ENCODE measurements around the gene GALNT17. TPM values are rescaled to one million over a fixed set of nuclear protein-coding genes. Genes with fewer than 3 reads are reported as not detected.

GALNT17 gene
- polyA plus RNA-seq, 1 donor (not counting 4 experiments of a cell fraction or from before 2014, with no cell fraction given) = not detected

GRCh38 chr7:71384094-71384493 is 252.2 kb downstream of the GALNT17 start:
- Histone ChIP-seq H4K20me1 (ENCODE audit: control insufficient read depth, extremely low read depth, insufficient read depth, low read length) (no peaks in the 10 kb centered on the region), H3K27me3 (ENCODE audit: control insufficient read depth, extremely low read depth, insufficient read depth, low read length) (no peaks in the 10 kb centered on the region), H3K9ac (ENCODE audit: control insufficient read depth, extremely low read depth, insufficient read depth, low read length) (no peak overlapping the region), H3K4me1 (ENCODE audit: control insufficient read depth, extremely low read depth, insufficient read depth, low read length) (no peaks in the 10 kb centered on the region), H2AFZ (ENCODE audit: control insufficient read depth, low read length) (no peak overlapping the region), H3K9me3 (ENCODE audit: control insufficient read depth, low read depth, low read length) (peaks cover 11% of the 10 kb centered on the region), H3K4me2 (ENCODE audit: control insufficient read depth, extremely low read depth, insufficient read depth, low read depth, low read length) (no peak overlapping the region), H3K9me1 (ENCODE audit: control insufficient read depth, extremely low read depth, insufficient read depth, low read length) (no peaks in the 10 kb centered on the region), H3K4me3 (ENCODE audit: control insufficient read depth in 2 of 3, extremely low read depth in 1 of 3, insufficient read depth in 2 of 3, low read depth in 1 of 3, low read length in 3 of 3) (no peak overlapping the region), H3K79me2 (ENCODE audit: control insufficient read depth, insufficient read depth, low read length) (no peaks in the 10 kb centered on the region), H3K27ac (ENCODE audit: control insufficient read depth, insufficient read depth, low read length) (no peak overlapping the region), H3K36me3 (ENCODE audit: control insufficient read depth in 2 of 2, extremely low read depth in 1 of 2, insufficient read depth in 2 of 2, low read length in 2 of 2) (no peaks in the 10 kb centered on the region)
- FAIRE-seq = no peak
- no peak for DNase-seq (ENCODE audit: low read depth, low spot score)
- dilution Hi-C loops (cut with MboI; ENCODE audit: extremely low pct_ligation_motif_present, low sequenced_read_pairs) = no loop called here
- no peak for TF ChIP-seq CTCF (optimal IDR thresholded peaks at IDR 0.05 in 1 of 3, IDR thresholded peaks at IDR 0.05 in 1 of 3, conservative IDR thresholded peaks at IDR 0.05 in 1 of 3; ENCODE audit: extremely low read depth in 1 of 3, insufficient read depth in 2 of 3, low read length in 3 of 3)
- TF ChIP-seq EZH2 (IDR thresholded peaks at IDR 0.05; ENCODE audit: low read length) = no peak

- H3K9me1 ChIP-seq (ENCODE audit: control insufficient read depth, extremely low read depth, insufficient read depth, low read length) = no peaks in the 10 kb centered on the region
- no peak overlapping the region for H3K27ac ChIP-seq (ENCODE audit: control insufficient read depth, insufficient read depth, low read length)
- dilution Hi-C loops (cut with MboI; ENCODE audit: extremely low pct_ligation_motif_present, low sequenced_read_pairs) = no loop called here
- no peaks in the 10 kb centered on the region for H4K20me1 ChIP-seq (ENCODE audit: control insufficient read depth, extremely low read depth, insufficient read depth, low read length)
- no peak overlapping the region for H3K4me3 ChIP-seq (ENCODE audit: control insufficient read depth in 2 of 3, extremely low read depth in 1 of 3, insufficient read depth in 2 of 3, low read depth in 1 of 3, low read length in 3 of 3)
- DNase-seq (ENCODE audit: low read depth, low spot score) (no peak), FAIRE-seq (no peak)
- no peak overlapping the region for H3K9ac ChIP-seq (ENCODE audit: control insufficient read depth, extremely low read depth, insufficient read depth, low read length)
- H3K36me3 ChIP-seq (ENCODE audit: control insufficient read depth in 2 of 2, extremely low read depth in 1 of 2, insufficient read depth in 2 of 2, low read length in 2 of 2) = no peaks in the 10 kb centered on the region
- no peaks in the 10 kb centered on the region for H3K27me3 ChIP-seq (ENCODE audit: control insufficient read depth, extremely low read depth, insufficient read depth, low read length)
- no peaks in the 10 kb centered on the region for H3K4me1 ChIP-seq (ENCODE audit: control insufficient read depth, extremely low read depth, insufficient read depth, low read length)
- no peak overlapping the region for H2AFZ ChIP-seq (ENCODE audit: control insufficient read depth, low read length)
- no peaks in the 10 kb centered on the region for H3K79me2 ChIP-seq (ENCODE audit: control insufficient read depth, insufficient read depth, low read length)
- TF ChIP-seq EZH2 (IDR thresholded peaks at IDR 0.05; ENCODE audit: low read length) = no peak
- TF ChIP-seq CTCF (optimal IDR thresholded peaks at IDR 0.05 in 1 of 3, IDR thresholded peaks at IDR 0.05 in 1 of 3, conservative IDR thresholded peaks at IDR 0.05 in 1 of 3; ENCODE audit: extremely low read depth in 1 of 3, insufficient read depth in 2 of 3, low read length in 3 of 3) = no peak
- H3K9me3 ChIP-seq (ENCODE audit: control insufficient read depth, low read depth, low read length) = peaks cover 5% of the 10 kb centered on the region
- no peak overlapping the region for H3K4me2 ChIP-seq (ENCODE audit: control insufficient read depth, extremely low read depth, insufficient read depth, low read depth, low read length)
Measured at GRCh38 chr7:71385330-71385729, 253.4 kb downstream of the GALNT17 start.
